Naive thymus-derived CD4-positive, alpha-beta T cell (primary cell): ENCODE data around the gene PEX26. TPM values are rescaled to one million over a fixed set of nuclear protein-coding genes. Genes with fewer than 3 reads are reported as not detected.
"Not testable (repeated sequence)": the region's sequence is repeated elsewhere in the genome, so short reads cannot be mapped to it uniquely, and the experiment has no call there.

Source experiments
- ATAC-seq: fragments of 150-1000 bp; cut with Tn5 transposase; 2 replicates; pipeline ENCODE4 v1.10.0; 2021; ENCODE audit warnings: mild to moderate bottlenecking, moderate library complexity
- CTCF ChIA-PET: fragments of 350-600 bp; sonication (Branson Sonifier 250); formaldehyde crosslinking; loops from one replicate; lab custom pipeline; 2021; ENCODE audit warnings: antibody characterized with exemption; lab: Charles Lee
- POLR2A ChIA-PET: fragments of 350-600 bp; sonication (Branson Sonifier 250); formaldehyde crosslinking; loops from one replicate; lab custom pipeline; 2021; ENCODE audit warnings: antibody characterized with exemption, inconsistent platforms; lab: Charles Lee
- DNase-seq, 9 donors: peaks; one replicate each; pipeline versions ENCODE4 v3.0.0 to v3.0.0-alpha.2; 2020 to 2022; ENCODE audit warnings: mixed read lengths in 1 of 9
- H3K27ac ChIP-seq: one replicate; pipeline ENCODE4 v1.7.0; 2013; ENCODE audit warnings: mild to moderate bottlenecking, low read depth, low read length, moderate library complexity
- H3K27me3 ChIP-seq, 2 donors: one replicate each; pipeline ENCODE4 v1.7.0; 2013; ENCODE audit warnings: low read length in 2 of 2, mild to moderate bottlenecking in 2 of 2, moderate library complexity in 2 of 2; ENCODE audit not compliant: control insufficient read depth in 2 of 2, insufficient read depth in 2 of 2
- H3K36me3 ChIP-seq, 3 experiments: 1 replicate in 2 of 3; 2 replicates in 1 of 3; pipeline ENCODE4 v1.7.0; 2013; ENCODE audit warnings: low read length in 3 of 3, mild to moderate bottlenecking in 3 of 3, moderate library complexity in 1 of 3; ENCODE audit not compliant: insufficient read depth in 3 of 3, control insufficient read depth in 2 of 3
- H3K4me1 ChIP-seq, 2 donors: one replicate each; pipeline ENCODE4 v1.7.0; 2013; ENCODE audit warnings: low read length in 2 of 2, mild to moderate bottlenecking in 2 of 2, moderate library complexity in 1 of 2; ENCODE audit not compliant: control insufficient read depth in 2 of 2, insufficient read depth in 2 of 2
- H3K4me3 ChIP-seq: 2 replicates; pipeline ENCODE4 v1.7.0; 2013; ENCODE audit warnings: mild to moderate bottlenecking, low read length
- H3K9me3 ChIP-seq, 3 experiments: 1 replicate in 2 of 3; 2 replicates in 1 of 3; pipeline ENCODE4 v1.7.0; 2013; ENCODE audit warnings: low read length in 3 of 3; ENCODE audit not compliant: control insufficient read depth in 2 of 3
- H3K27ac Mint-ChIP-seq, 9 donors: one replicate each; pipeline ENCODE4 v1.8.0; 2020 to 2022; ENCODE audit warnings: mixed read lengths in 9 of 9, mild to moderate bottlenecking in 8 of 9, moderate library complexity in 5 of 9, inconsistent platforms in 2 of 9
- H3K27me3 Mint-ChIP-seq, 5 donors: one replicate each; pipeline ENCODE4 v1.8.0; 2021 to 2022; ENCODE audit warnings: mixed read lengths in 5 of 5, mild to moderate bottlenecking in 1 of 5
- H3K36me3 Mint-ChIP-seq, 5 donors: one replicate each; pipeline ENCODE4 v1.8.0; 2020 to 2022; ENCODE audit warnings: mixed read lengths in 5 of 5, mild to moderate bottlenecking in 3 of 5, inconsistent platforms in 1 of 5
- H3K4me1 Mint-ChIP-seq, 7 donors: one replicate each; pipeline ENCODE4 v1.8.0; 2020 to 2022; ENCODE audit warnings: mixed read lengths in 7 of 7, mild to moderate bottlenecking in 3 of 7, inconsistent platforms in 1 of 7
- H3K4me3 Mint-ChIP-seq, 10 donors: one replicate each; pipeline ENCODE4 v1.8.0; 2020 to 2022; ENCODE audit warnings: mild to moderate bottlenecking in 10 of 10, mixed read lengths in 10 of 10, moderate library complexity in 6 of 10, inconsistent platforms in 2 of 10
- H3K9me3 Mint-ChIP-seq, 11 donors: one replicate each; pipeline ENCODE4 v1.8.0; 2020 to 2022; ENCODE audit warnings: mixed read lengths in 11 of 11, mild to moderate bottlenecking in 4 of 11, inconsistent platforms in 1 of 11, moderate library complexity in 1 of 11
- intact Hi-C, 2 donors: fragments of 100-400 bp; cut with micrococcal nuclease; formaldehyde crosslinking; loops; one replicate each; pipeline ENCODE4 v1.15.1; 2023
- polyA plus RNA-seq, 2 donors: library from polyadenylated mRNA; unstranded; fragments of 300-500 nt; fragmentation: Illumina TruSeq; gene quantifications; one replicate each; pipeline ENCODE4 v1.2.3, GENCODE V29; 2021
- total RNA-seq, 6 experiments: library from RNA in 5 of 6; stranded (reverse) in 5 of 6; gene quantifications; 1 replicate in 5 of 6; 2 replicates in 1 of 6; pipeline ENCODE4 v1.2.3 and lab custom pipeline; 2021 to 2026

PEX26 gene
- total and polyA plus RNA-seq, 7 experiments from 2014 or later: 3.8 to 42.8 (median 30.7) TPM

- peaks cover under 1 to 23% (median 8%) of the 10 kb centered on the region in 5 donors for H3K36me3 Mint-ChIP-seq
- Histone ChIP-seq H3K4me3 (no peak overlapping the region), H3K36me3 (peaks cover 0 to 17% (median 0%) of the 10 kb centered on the region in 3 experiments), H3K27me3 (no peaks in the 10 kb centered on the region), H3K4me1 (no peaks in the 10 kb centered on the region), H3K9me3 (no peaks in the 10 kb centered on the region), H3K27ac (no peak overlapping the region)
- no peak overlapping the region for H3K4me3 Mint-ChIP-seq
- ChIA-PET POLR2A (no interaction called here), CTCF (no interaction called here)
- intact Hi-C loops: no loop called here
- DNase-seq (no peak), ATAC-seq (no peak)
- H3K27ac Mint-ChIP-seq: no peak overlapping the region
- H3K9me3 Mint-ChIP-seq: peaks cover 0 to 4% (median 0%) of the 10 kb centered on the region in 11 donors
- no peaks in the 10 kb centered on the region for H3K27me3 Mint-ChIP-seq
- peaks cover 0 to 2% (median 0%) of the 10 kb centered on the region in 7 donors for H3K4me1 Mint-ChIP-seq
Observed at GRCh38 chr22:18126606-18127005, 48.8 kb downstream of the PEX26 start.

GRCh38 chr22:18130018-18130417 is 52.2 kb downstream of the PEX26 start:
- ChIA-PET CTCF (no interaction called here), POLR2A (no interaction called here)
- intact Hi-C loops: no loop called here
- Histone ChIP-seq H3K27ac (no peak overlapping the region), H3K27me3 (no peaks in the 10 kb centered on the region), H3K4me3 (no peak overlapping the region), H3K36me3 (peaks cover 0 to 18% (median 0%) of the 10 kb centered on the region in 3 experiments), H3K9me3 (no peaks in the 10 kb centered on the region), H3K4me1 (no peaks in the 10 kb centered on the region)
- no peak for DNase-seq
- H3K36me3 Mint-ChIP-seq: peaks cover 3 to 25% (median 10%) of the 10 kb centered on the region in 5 donors
- ATAC-seq: no peak
- H3K4me3 Mint-ChIP-seq: no peak overlapping the region
- H3K9me3 Mint-ChIP-seq: peaks cover 0 to 4% (median 0%) of the 10 kb centered on the region in 11 donors
- H3K4me1 Mint-ChIP-seq: peaks cover 0 to 2% (median 0%) of the 10 kb centered on the region in 7 donors
- no peaks in the 10 kb centered on the region for H3K27me3 Mint-ChIP-seq
- H3K27ac Mint-ChIP-seq: no peak overlapping the region

DNA sequence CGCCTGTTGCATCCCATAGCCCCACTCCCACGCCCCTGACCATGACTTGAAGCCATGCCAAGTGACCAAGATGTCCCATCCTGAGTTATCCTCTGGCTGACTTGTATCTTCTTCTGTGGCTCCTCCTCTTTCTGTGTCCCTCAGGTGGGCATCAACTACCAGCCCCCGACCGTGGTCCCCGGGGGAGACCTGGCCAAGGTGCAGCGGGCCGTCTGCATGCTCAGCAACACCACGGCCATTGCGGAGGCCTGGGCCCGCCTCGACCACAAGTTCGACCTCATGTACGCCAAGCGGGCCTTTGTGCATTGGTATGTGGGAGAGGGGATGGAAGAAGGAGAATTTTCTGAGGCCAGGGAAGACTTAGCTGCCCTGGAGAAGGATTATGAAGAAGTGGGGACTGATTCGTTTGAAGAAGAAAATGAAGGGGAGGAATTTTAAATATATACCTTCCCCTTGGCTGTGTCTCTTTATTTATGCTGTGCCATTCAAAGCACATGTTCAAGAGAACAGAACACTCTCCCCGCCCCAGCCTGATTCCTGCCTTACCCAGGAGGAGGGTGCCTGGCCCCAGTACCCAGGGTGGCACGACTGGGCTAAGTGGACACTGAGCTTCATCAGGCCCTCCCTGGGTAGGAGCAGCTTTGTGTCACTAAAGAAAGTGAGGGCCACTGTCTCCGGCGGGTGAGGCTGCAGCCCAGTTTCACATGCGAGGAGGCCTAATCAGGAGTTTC is 53.1 kb downstream of the PEX26 start:
- Histone ChIP-seq H3K36me3 (peaks cover 0 to 18% (median 0%) of the 10 kb centered on the region in 3 experiments), H3K9me3 (no peaks in the 10 kb centered on the region), H3K27me3 (no peaks in the 10 kb centered on the region), H3K4me1 (no peaks in the 10 kb centered on the region), H3K27ac (no peak overlapping the region), H3K4me3 (no peak overlapping the region)
- H3K27ac Mint-ChIP-seq: peak overlapping the region in 2 of 9 donors; percentile 23 to 70
- intact Hi-C loops: no loop called here
- H3K27me3 Mint-ChIP-seq: no peaks in the 10 kb centered on the region
- peaks cover 0 to 4% (median 0%) of the 10 kb centered on the region in 11 donors for H3K9me3 Mint-ChIP-seq
- ChIA-PET POLR2A (no interaction called here), CTCF (no interaction called here)
- no peak for ATAC-seq
- H3K4me1 Mint-ChIP-seq: peaks cover 0 to 2% (median 0%) of the 10 kb centered on the region in 7 donors
- DNase-seq: no peak
- no peak overlapping the region for H3K4me3 Mint-ChIP-seq
- H3K36me3 Mint-ChIP-seq: peaks cover 2 to 25% (median 10%) of the 10 kb centered on the region in 5 donors

- Histone ChIP-seq H3K27ac (no peak overlapping the region), H3K4me1 (no peaks in the 10 kb centered on the region), H3K9me3 (no peaks in the 10 kb centered on the region), H3K4me3 (no peak overlapping the region), H3K36me3 (peaks cover 0 to 10% (median 0%) of the 10 kb centered on the region in 3 experiments), H3K27me3 (no peaks in the 10 kb centered on the region)
- H3K36me3 Mint-ChIP-seq: peaks cover 0 to 24% (median 10%) of the 10 kb centered on the region in 5 donors
- ATAC-seq (no peak), DNase-seq (no peak)
- no peaks in the 10 kb centered on the region for H3K27me3 Mint-ChIP-seq
- peaks cover 0 to 4% (median 0%) of the 10 kb centered on the region in 11 donors for H3K9me3 Mint-ChIP-seq
- intact Hi-C loops: no loop called here
- peak overlapping the region in 1 of 9 donors; percentile 16 for H3K27ac Mint-ChIP-seq
- no peak overlapping the region for H3K4me3 Mint-ChIP-seq
- H3K4me1 Mint-ChIP-seq: peaks cover 0 to 2% (median 0%) of the 10 kb centered on the region in 7 donors
- ChIA-PET POLR2A (no interaction called here), CTCF (no interaction called here)
Observed at GRCh38 chr22:18133452-18133851, 55.7 kb downstream of the PEX26 start.

DNA sequence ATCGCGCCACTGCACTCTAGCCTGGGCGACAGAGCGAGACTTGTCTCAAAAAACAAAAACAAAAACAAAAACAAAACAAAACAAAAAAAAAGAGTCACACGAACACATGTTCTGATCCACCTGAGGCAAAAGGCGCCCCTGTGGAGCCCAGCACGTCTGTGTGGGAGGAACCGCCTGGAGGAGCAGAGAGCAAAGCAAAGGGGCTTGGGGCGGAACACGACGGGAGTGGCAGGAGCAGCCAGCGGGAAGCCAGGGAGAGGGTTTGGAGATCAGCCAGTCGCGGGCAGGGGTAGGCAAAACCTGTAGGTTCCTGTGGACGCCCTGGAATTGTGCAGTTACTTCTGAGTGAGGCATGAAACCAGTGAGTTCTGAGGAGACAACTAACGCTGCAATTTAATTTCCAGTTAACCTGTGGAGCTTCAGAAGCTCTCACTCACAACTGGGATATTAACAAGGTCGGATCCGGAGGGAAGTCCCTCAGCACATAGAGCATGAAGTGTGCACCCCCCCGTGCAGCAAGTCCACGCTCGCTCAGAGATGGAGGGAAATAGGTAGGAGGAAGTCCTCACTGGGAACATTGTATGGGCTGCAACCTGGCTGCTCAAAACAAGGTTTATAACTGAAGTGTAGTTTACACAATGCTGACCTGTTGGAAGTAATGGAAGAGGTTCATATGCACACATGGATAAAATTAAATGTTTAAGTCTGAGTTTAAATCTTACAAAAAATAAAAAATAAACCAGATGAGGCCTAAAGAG is 59.0 kb downstream of the PEX26 start:
- no peaks in the 10 kb centered on the region for H3K27me3 Mint-ChIP-seq
- intact Hi-C loops: no loop called here
- CTCF ChIA-PET: no interaction called here
- POLR2A ChIA-PET: no interaction called here
- Histone ChIP-seq H3K36me3 (no peaks in the 10 kb centered on the region), H3K4me1 (no peaks in the 10 kb centered on the region), H3K27ac (no peak overlapping the region), H3K9me3 (no peaks in the 10 kb centered on the region), H3K27me3 (no peaks in the 10 kb centered on the region), H3K4me3 (no peak overlapping the region)
- no peak overlapping the region for H3K4me3 Mint-ChIP-seq
- H3K27ac Mint-ChIP-seq: no peak overlapping the region
- ATAC-seq (no peak), DNase-seq (no peak)
- peaks cover 0 to 31% (median 10%) of the 10 kb centered on the region in 5 donors for H3K36me3 Mint-ChIP-seq
- H3K4me1 Mint-ChIP-seq: no peaks in the 10 kb centered on the region
- H3K9me3 Mint-ChIP-seq: peaks cover 0 to 2% (median 0%) of the 10 kb centered on the region in 11 donors

GRCh38 chr22:18141004-18141403 is 63.2 kb downstream of the PEX26 start:
- H3K36me3 ChIP-seq, intact Hi-C loops, H3K9me3 ChIP-seq, H3K4me3 ChIP-seq, CTCF ChIA-PET, H3K4me1 ChIP-seq, DNase-seq, ATAC-seq, H3K4me3 Mint-ChIP-seq, H3K27me3 Mint-ChIP-seq, H3K4me1 Mint-ChIP-seq, H3K27me3 ChIP-seq, H3K27ac Mint-ChIP-seq, H3K27ac ChIP-seq, H3K9me3 Mint-ChIP-seq, POLR2A ChIA-PET: not testable (repeated sequence)
- H3K36me3 Mint-ChIP-seq: peaks cover 4 to 35% (median 16%) of the 10 kb centered on the region in 5 donors
